CD4-positive, alpha-beta T cell treated with Interleukin-17A for 1 hour (primary cell): ENCODE data around the gene ILF3.

ENCODE experiments used
- DNase-seq: peaks from one replicate; pipeline ENCODE4 v3.0.0-alpha.2; 2020

ILF3 gene

DNA sequence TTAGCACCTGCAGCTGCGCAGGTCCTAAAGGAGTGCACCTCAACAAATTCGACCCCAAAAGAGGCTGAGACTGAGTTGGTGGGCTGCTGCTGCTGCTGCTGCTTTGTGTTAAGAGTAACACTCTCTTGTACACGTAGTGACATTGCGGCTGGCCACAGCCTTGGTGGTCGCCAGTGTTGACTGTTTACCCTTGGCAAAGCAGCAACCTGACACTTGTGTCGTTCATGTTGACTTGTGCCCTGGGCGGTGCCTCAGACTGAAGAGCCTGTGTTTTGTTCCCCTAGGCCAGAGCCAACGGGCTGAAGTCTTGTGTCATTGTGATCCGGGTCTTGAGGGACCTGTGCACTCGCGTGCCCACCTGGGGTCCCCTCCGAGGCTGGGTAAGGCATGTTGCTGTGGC lies 24.7 kb downstream of the ILF3 start:
- DNase-seq, result no peak

DNA sequence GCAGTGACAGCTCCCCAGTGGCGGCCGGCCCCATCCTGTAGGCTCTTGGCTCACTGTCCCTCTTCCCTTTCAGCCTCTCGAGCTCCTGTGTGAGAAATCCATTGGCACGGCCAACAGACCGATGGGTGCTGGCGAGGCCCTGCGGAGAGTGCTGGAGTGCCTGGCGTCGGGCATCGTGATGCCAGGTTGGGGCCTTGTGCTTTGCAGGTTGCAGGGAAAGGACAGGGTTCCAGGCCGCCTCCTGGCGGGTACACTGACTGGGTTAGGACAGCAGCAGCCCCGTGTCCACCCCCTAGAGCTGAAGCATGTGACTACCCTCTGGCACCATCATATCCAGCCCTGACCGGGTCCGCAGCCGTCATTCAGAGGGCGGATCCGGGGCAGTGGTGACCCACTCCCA lies 25.6 kb downstream of the ILF3 start:
- DNase-seq, result no peak

DNA sequence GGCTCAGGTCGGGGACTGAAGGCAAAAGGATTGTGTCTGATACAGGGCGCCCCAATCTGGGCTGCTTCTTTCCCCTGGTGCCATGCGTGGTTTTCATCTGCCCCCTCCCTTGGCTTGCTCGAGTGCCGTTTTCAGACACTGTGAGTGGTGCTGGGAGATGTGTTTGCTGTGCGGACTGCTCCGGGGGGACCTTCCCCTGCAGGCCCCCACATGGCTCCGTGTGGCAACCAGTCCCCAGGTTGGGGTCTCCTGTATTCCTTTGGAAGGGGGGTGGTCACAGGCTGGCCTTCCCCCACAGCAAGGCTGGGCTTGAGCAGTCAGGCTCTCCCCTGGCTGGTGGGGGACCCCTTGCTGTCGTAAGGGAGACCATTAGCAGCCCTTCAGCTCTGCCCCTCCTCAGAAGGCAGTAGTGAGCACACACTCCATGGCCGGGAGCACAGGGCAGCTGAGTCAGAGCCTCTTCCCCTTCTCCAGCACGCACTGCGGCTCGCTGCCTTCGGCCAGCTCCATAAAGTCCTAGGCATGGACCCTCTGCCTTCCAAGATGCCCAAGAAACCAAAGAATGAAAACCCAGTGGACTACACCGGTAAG lies 26.5 kb downstream of the ILF3 start:
- no peak for DNase-seq

DNA sequence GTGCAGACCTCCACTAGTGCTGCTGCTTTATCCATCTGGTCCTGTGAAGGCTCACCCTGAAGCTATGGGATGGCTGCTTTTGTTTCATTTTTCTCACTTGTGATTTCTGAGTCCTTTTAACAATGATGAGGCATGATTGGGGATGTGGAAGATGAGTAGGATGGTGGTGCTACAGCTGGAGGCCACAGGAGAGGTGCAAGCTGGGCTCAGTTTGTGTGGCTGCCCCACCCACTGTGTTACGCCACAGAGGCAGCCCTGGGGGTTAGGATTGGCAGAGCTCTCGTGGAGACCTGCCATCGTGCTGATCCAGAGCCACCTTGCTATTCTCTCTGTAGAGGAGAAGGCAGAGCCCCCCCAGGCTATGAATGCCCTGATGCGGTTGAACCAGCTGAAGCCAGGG lies 27.5 kb downstream of the ILF3 start:
- DNase-seq, result no peak

DNA sequence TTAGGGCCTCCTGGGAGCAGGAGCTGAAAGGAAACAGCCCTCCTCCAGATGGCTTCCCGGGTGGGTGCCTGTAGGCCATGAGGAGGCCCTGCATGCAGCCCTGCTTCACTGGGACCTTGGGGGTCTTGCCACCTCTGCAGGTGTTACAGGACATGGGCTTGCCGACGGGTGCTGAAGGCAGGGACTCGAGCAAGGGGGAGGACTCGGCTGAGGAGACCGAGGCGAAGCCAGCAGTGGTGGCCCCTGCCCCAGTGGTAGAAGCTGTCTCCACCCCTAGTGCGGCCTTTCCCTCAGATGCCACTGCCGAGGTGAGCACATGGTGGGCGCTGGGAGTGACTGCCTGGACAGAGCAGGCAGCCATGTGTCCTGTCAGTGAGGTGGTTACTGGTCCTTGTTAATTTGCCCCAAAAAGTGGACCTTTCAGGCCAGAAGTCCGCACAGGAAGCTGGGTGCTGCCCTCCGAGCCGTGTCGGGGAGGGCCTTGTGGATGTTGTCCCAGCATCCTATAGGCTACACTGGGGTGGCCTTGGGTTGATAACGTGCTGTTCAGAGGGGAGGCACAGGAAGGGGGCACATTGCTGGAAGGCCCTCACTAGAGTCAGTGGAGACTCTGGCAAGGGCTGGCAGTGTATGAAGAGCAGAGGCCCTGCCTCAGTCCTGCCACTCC lies 28.4 kb downstream of the ILF3 start:
- no peak for DNase-seq

DNA sequence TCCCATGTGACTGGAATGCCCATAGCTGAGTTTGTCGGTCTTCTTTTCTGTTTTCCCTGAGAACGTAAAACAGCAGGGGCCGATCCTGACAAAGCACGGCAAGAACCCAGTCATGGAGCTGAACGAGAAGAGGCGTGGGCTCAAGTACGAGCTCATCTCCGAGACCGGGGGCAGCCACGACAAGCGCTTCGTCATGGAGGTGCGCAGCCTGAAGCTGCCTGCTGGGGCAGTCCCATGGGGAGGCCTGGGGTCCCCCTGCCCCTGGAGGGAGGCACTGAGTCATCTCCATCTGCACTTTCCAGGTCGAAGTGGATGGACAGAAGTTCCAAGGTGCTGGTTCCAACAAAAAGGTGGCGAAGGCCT lies 28.9 kb downstream of the ILF3 start:
- DNase-seq, result no peak

DNA sequence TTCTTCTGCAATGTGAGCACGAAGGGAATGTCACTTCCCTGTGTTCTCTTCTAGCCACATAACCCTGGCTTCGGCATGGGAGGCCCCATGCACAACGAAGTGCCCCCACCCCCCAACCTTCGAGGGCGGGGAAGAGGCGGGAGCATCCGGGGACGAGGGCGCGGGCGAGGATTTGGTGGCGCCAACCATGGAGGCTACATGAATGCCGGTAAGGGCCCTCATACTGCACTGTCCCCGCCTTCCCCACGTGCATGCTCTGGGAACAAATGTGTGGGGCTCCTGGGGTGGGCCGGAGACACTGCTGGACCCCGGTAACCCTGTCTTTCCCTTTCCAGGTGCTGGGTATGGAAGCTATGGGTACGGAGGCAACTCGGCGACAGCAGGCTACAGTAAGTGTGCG lies 29.4 kb downstream of the ILF3 start:
- no peak for DNase-seq

DNA sequence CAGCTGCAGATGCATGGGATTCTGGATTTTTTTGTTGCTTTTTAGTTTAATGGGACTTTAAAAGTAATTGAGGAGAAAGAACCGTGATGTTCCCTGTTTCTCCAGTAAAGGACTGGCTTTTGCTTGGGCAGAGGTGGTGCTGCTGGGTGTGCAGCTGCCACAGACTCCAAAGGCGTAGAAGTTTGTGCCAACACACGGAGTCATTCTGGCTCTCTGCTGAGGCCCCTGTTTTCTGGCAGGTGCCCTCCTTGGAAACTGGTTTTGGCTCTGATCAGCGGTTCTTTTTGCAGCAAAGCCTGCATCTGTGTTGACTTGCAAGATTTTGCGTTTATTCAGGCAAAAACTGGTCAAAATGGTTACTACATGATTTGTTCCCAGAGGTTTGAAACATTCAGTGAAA lies 31.1 kb downstream of the ILF3 start:
- no peak for DNase-seq

DNA sequence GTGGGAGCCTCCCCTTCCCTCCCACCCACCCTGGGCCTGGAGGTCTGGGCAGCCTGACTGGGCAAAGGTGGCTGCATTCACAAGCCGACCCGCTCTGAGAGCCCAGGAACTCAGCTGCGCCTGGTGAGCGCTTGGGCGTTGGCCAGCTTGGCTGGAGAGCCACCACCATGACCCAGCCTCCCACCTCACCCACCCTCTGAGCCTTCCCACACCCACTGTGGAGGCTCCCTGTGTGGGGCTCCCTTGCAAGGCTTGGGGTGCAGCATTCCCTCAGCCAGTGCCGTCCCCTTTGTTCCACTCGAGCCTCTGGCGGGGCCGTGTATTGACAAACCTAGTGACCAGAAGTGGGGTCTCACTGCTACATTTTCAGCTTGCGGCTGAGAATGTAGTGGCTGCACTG lies 32.0 kb downstream of the ILF3 start:
- DNase-seq, result no peak

DNA sequence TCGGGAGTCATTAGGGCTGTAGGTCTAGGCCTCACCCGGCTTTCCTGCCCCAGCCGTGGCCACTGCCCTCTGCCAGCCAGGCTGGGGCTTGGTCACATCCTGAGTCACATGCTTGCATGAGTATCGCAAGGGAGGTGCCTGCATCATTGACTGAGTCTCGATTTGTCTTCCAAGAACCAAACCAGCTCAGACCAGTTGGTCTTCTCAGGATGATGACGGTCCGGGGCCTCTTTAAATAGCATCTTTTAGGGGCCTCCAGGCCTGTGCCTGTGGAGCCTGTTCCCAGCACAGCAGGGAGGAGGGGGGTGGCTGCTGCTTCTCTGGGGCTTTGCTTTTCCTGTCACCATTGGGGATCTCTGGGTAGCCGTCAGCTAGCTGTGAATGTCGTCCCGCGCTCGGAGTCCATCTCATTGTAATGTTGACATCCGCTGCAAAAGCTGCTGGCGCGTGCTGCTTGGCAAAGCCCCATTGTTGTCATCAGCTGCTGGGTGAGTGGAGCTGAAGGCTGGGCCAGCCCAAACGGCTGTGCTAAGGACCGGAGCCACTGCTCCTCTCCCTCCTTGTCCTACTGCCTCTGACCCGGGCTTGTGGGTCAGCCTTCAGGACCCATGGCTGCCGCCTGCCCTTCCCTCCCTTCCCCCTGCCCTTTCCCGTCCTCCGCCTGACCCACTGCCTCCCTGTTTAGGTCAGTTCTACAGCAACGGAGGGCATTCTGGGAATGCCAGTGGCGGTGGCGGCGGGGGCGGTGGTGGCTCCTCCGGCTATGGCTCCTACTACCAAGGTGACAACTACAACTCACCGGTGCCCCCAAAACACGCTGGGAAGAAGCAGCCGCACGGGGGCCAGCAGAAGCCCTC lies 32.7 kb downstream of the ILF3 start:
- no peak for DNase-seq

DNA sequence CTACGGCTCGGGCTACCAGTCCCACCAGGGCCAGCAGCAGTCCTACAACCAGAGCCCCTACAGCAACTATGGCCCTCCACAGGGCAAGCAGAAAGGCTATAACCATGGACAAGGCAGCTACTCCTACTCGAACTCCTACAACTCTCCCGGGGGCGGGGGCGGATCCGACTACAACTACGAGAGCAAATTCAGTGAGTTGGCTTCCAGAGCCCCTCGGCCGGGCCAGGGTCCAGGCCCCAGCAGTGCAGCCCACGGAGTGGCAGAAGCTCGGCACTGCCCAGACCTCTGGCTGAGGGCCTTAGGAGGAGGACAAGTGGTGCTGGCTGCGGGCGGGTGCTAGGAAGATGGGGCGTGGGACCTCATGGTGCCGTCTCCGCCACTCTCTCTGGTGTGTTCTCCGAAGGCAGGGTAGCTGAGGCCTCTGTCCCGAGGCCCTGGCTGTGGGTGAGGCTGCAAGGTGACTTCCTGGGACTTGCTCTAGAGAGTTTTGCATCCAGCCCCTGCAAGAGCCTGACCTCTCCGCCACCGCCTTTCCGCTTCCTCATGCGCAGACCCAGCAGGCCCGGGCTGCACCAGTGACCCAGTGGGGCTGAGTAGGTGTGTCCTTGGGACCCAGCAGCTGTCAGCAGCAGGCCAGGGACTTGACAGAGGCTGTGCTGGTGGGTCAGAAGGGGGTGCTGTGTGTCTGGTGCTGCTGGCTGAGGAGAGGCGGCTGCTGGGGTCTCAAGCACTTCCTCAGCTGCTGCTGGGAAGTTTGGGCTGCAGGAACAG lies 33.6 kb downstream of the ILF3 start:
- DNase-seq, result no peak

DNA sequence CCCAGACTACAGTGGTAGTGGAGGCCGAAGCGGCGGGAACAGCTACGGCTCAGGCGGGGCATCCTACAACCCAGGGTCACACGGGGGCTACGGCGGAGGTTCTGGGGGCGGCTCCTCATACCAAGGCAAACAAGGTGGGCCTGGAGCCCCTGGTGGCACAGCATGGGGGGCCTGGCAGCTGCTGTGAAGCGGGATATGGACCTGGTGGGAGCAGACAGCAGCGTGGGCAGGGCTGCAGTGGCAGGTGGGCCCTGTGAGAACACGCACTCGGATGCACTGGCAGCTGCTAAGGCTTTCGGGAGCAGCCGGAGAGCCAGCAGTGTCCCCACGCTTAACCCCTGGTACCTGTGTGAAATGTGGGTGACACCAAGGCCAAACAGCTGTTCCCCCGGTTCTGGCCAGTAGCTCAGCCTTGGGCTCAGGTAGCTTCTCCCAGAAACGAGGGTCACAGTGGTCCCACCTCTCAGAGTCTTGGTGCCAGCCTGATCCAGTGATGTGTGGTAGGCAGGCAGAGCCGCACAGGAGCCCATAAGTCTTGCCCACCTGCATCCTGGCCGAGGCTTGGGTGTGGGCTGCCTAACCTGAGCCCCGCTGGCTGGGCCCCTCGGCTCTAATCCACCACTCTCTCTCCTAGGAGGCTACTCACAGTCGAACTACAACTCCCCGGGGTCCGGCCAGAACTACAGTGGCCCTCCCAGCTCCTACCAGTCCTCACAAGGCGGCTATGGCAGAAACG lies 34.6 kb downstream of the ILF3 start:
- DNase-seq, result no peak

DNA sequence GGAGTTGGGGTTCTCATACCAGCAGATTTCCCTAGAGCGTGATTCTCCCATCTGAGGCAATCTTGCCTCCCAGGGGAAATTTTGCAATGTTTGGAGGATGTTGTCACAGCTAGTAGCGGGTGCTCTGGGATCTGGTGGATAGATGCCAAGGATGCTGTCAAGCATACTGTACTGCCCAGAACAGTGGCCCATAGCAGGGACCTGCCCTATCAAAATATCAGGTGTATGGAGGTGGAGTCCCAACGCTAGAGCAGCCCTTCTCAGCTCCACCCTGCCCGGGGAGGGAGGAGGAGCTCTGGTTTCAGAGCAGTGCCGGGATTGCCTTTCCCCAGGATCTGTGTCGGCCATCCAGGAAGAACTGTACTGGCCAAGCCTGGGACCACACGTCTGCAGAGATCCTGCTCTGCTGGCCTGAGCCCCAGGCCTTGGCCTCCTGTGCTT lies 36.2 kb downstream of the ILF3 start:
- no peak for DNase-seq

DNA sequence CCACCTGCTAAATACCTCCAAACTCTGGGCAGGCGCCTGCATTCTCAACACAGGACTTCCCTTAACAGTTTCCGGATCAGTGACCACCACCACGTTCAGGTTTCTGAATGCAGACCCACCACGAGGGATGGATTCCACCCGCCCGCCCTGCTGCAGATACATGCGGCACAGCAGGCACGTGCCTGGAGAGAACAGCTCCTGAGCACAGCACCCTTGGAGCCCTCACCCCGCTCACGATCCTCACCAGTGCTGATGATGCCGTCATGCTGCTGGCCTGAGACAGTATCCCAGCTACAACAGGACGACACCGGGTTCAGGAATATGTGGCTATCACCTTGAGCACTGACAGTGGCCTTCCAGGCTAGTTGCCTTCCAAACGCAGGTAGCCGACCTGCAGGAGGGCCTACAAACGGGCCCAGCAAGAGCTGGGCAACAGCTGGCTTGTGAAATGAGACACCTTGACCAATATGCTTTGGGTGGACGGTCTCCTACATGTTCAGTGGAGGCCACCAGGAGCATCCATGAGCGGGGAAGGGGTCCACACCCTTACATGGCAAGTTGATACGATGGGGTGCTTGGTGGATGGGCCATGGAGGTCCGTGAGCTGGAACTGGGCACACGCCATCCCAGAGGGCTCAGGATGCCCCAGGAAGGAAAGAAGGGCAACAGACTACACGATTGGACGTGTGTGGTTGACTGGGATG lies 37.2 kb downstream of the ILF3 start:
- DNase-seq, result no peak

DNA sequence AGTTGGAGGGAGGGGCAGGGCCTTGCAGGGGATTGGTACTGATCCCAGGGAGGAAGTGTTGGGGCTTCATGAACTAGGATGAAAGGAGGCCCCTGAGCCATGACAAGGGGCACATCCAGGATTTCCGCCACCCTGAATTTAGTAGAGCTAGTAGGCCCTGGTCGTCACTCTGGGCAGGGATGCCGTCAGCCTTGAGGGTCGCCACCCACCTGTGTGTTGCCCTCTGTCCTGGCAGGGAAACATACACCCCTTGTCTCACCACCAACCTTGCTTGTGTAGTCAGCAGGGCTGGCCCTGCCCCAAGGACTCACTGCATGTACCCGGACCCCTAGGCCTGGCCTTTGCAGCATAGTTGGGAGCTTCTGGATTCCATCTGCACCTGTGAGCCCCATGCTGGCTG lies 37.7 kb downstream of the ILF3 start:
- no peak for DNase-seq

DNA sequence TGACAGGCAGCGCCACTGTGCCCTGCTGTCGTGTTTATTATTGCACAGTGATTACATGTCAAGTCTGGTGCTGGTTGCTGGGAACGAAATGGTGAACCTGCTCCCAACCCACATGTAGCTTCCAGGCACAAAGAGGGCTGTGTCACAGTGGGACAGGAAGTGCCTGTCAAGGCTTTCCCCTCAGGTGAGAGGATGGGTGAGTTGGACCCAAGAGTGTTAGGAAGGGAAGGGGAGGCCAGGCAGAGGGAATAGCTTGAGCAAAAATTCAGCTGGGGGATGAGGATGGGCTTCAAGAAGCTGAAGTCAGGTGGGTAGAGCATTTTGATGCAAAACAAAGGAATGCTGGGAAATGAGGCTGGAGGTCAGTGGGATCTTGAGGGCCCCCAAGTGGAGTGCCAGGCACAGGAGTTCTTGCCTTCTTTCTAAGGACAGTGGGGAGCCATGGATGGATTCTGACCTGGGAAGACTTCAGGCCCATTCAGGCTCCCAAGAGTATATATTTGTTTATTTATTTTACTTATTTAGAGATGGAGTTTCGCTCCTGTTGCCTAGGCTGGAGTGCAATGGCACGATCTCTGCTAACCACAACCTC lies 38.6 kb downstream of the ILF3 start:
- no peak for DNase-seq

DNA sequence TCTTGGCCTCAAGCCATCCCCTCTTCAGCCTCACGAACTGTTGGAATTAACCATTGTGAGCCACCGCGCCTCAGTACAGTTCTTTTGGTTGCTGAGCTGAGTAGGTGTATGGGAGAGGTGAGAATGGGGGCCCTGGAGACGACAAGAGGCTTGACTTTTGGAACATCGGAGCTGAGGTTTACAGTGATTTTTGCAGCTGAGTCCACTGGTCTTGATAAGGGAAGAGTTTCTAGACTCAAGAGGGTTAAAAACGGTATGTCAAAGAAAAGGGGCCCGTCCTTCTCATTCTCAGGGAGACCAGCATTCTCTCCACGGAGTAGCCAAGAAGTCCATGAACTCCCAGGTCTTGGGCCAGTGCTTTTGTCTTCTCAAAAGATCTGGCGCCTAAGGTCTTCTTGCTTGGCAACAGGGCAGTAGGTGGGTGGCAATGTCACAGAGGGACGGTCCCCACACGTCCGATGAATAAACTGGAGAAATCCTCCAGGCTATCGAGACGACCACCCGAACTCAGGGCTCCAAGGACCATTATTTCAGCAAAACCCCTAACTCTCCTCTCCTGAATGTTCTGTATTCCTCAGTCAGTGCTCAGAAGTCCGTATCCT lies 40.7 kb downstream of the ILF3 start:
- DNase-seq, result no peak

DNA sequence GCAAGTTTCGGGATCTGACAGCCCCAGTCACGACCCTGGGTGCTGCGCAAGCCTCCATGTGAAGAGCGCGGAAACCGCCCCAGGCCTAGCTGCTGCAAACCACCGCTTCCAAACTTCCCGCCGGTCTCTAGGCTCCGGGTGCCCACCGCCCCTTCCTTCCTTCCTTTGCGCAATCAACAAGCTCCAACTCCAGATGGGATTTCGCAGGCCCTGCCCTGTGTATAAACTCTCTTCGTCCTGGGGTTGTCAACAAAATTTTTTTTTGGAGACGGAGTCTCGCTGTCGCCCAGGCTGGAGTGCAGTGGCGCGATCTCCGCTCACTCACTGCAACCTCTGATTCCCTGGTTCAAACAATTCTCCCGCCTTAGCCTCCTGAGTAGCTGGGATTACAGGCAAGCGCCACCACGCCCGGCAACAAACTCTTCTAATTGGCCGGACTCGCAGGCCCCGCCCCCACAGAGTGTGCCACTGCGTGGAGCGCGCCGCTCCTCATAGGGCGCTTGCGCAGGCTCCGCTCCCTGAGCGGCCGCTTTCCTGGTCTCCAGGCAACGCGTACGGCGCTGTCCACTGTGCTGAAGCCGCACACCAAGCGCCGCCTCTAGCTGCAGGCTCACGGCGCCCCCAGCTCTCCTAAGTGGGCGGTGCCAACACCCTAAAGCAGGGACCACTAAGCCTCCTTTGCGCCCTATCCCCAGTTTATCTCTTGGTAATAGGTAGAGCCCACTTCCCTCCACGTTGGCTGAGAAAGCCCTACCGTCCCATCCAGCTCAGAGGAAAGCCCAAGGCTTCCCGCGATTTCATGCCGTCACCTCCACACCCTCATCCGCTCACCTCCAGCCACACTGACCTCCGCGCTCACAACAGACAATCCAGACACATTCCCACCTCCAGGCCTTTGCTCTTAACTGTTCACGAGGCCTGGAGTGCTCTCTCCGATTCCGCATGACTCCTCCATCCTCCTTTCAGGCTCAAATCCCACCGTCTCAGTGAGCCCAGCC lies 41.6 kb downstream of the ILF3 start:
- peak; percentile 91 for DNase-seq

DNA sequence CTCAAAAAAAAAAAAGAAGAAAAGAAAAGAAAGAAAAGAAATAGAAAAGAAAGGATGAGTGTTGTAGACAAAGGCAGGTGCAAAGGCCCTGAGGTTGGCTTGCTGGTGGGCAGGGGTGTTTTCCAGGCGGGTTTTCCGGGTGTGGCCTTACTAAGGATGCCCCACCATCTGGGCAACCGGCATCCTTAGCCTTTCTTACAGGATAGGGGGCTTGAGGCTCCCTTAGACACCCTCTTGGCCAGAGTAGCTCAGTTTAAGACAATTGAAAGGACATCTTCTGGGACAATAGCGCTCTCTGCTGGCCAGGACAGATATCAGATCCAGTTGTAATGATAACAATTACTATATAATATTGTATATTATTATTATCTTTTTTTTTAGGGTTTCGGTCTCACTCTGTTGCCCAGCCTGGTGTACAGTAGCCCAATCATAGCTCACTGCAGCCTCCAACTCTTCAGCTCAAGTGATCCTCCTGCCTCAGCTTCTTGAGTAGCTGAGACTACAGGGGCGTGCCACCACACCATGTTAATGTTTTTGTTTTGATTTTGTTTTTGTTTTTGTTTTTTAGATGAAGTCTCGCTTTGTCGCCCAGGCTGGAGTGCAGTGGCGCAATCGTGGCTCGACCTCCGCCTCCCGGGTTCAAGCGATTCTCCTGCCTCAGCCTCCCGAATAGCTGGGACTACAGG lies 45.6 kb downstream of the ILF3 start:
- DNase-seq, result peak; percentile 80
